HG03159 (cell line): ENCODE data around the gene CMC4.

Experiments used
- ATAC-seq: cut with Tn5 transposase; IDR thresholded peaks from one replicate; pipeline ENCODE4 v1.9.1; 2021; ENCODE audit warnings: mild to moderate bottlenecking, moderate library complexity; ENCODE audit not compliant: unreplicated experiment

CMC4 gene, protein sequence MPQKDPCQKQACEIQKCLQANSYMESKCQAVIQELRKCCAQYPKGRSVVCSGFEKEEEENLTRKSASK

DNA sequence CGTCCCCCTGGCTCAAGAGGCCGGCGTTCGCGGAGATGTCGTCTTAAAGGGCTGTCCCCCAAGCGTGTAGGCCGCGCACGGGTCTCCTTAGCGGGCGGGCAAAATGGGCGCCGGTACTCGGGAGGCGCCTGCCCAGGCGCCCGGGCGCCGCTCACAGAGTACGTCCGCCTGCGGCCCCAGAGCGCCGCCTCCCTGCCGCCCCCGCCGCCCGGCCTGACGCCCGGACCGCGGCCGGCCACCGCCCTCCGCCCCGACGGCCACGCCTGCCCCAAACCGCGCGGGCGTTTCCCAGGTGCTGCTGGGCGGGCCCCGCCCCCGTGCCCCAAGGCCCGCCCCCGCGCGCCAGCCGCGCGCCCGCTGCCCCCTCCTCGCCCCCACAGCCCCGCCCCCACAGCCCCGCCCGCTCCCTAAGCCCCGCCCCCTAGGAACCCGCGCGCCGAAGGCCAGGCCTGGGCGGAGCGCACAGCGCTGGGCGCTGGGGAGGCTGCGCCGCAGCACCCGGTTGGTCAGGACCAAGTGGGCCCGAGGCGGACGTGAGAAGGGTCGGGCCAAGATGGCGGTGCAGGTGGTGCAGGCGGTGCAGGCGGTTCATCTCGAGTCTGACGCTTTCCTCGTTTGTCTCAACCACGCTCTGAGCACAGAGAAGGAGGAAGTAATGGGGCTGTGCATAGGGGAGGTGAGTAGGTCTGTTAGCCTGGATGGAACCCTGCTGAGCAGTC, at the start of gene CMC4, which contains the start of the genes BRCC3 and MTCP1:
CMC4 (minus strand) TSS at position 162 of the 719 bp plus-strand sequence. CDS start 7,113 bp downstream, outside the sequence.
BRCC3 (plus strand) TSS at position 534 of the 719 bp plus-strand sequence; CDS start at position 554, 20 bp downstream.
MTCP1 (minus strand) TSS at position 162 of the 719 bp plus-strand sequence. CDS start 5,126 bp downstream, outside the sequence.
- peak; percentile 85 for ATAC-seq

DNA sequence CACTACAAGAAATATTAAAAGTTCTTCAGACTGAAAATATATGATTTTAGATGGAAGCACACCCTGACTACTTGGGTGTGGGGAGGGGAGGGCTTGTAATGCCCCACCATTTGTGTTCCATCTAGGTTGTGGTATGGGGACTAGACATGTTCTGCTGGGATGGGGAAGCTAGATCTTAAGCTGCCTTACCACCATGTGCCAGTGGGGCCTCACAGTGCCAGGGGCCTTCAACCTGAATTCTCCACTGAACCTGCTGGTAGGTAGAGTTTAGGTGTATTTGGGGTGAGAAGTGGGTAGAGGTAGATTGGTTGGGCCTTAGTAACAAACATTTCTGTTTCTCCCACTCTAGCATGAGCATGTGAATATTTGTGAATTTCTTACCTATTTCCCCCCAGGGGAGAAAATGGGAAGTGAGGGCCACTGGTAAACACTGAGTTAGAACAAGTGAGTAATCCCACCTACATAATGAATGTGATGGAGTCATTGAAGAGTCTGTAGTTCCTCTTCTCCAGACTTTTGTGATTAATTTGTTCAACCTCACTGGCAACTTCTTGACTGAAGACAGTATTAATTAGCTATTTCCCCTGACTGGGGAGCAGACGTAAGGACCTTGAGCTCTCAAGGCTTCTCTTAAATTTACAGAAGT, 44.4 kb upstream of the CMC4 start:
- no peak for ATAC-seq

DNA sequence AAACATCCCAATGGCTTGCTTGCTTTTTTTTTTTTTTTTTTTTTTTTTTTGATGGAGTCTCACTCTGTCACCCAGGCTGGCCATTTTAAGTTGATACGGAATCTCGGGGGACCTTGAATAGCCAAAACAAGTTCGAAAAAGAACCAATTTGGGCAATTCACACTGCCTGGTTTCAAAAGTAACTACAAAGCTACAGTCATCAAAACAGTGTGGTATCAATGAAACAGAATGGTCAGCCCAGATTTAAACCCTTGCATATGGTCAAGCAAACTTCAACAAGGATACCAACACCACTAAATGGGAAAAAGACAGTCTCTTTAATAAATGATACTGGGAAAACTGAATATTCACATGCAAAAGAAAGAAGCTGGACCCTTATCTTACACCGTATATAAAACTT, 42.2 kb upstream of the CMC4 start:
- no peak for ATAC-seq

DNA sequence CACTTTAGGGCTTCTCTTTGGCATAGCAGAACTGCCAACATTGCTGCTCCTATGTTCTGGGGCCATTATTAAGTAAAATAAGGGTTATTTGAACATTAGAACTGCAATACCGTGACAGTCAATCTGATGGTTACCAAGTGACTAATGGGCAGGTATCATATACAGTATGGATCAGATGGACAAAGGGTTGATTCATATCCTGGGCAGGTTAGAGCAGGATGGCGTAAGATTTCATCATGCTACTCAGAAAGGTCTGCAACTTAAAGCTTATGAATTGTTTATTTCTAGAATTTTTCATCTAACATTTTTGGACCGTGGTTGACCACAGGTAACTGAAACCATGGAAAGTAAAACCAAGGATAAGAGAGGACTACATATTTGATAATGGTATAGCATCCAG, 41.2 kb upstream of the CMC4 start:
- no peak for ATAC-seq

DNA sequence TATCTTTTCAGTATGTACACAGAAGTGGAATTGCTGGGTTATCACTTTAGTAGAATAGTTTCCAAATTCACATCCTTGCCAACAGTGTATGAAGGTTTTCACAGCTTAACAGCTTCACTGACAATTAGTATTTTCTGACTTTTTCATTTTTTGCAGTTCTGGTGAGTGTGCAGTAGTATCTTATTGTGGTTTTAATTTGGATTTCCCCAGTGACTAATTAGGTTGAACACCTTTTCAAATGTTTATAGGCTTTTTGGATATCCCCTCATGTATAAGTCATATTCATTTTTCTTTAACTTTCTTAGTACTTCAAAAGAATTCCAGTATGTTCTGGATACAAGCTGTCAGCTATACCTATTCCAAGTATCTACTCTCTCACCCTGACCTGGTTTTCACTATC, 37.5 kb upstream of the CMC4 start:
- no peak for ATAC-seq

DNA sequence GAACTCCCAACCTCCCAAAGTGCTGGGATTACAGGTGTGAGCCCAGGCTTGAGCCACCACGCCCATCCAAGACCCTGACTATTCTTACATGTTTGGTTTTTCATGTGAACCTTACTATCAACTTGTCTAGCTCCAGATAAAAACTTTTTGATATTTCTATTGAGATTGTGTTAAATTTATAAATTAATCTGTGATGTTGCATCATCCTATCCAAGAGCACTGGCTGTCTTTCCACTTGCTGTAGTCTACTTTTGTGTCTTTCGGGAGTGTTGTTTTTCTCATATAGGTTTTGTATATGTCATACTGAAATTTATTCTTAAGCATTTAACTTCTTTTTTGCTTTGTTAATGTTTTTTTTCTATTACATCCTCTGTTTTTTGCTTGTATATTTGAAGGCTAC, 35.0 kb upstream of the CMC4 start:
- ATAC-seq, result no peak

DNA sequence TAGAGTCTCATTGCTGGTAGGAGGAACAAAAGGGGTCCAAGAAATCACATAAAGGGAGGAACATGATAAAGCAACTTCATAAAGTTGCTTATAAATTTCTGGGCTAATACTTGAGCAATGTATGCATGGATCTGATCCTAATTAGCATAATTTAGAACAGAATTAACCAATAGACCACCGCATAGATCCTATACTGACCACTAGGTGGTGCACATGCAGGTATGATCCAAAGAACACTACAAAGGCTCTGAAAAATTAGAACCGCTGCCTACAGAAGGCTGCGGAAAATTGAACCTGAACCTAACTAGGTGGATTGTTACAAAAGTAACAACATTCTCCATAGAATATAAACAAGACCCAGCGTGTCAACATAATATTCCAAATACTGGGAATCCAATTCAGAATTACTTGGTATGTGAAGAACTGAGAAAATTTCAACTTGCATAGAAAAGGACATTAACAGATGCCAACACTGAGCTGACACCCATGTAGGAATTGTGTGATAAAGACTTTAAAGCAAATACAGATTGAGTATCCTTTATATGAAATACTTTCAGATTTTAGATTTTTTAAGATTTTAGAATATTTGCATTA, 23.6 kb upstream of the CMC4 start:
- peak; percentile 91 for ATAC-seq

DNA sequence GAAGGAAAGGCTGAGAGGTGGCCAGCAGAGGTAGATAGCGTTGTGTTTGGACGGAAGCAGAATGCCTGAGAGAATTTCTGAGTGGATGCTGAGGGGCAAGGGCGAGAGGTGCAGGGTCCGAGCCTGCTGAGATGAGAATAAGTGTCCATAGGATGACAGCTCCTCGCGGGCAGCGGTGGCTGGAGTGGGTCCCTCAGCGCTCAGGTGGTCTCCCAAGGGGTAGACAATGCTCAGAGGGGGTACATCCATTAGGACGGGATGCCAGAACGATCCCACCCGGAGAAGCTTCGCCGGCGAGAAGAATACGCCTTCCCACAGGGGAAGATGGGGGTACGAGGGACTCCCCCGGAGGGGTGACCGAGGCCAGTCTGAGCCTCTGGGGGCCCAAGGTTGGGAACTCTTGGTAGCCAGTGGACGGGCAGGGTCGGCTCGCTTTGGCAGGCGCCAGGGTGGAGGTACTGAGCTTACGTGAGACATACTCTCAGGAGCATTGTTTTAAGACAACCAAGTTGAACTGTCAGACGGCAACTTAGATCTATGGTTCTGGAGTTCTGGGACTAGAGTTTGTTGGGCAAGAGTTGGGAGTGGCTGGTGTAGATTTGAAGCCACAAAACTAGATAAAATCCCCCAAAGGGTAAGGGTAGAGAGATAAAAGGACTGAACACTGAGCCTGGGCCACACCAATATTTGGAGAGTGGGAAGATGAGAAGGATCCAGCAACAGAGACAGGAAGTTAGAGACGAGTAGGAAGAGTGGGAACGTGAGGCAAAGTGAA, 16.2 kb upstream of the CMC4 start:
- ATAC-seq, result no peak

DNA sequence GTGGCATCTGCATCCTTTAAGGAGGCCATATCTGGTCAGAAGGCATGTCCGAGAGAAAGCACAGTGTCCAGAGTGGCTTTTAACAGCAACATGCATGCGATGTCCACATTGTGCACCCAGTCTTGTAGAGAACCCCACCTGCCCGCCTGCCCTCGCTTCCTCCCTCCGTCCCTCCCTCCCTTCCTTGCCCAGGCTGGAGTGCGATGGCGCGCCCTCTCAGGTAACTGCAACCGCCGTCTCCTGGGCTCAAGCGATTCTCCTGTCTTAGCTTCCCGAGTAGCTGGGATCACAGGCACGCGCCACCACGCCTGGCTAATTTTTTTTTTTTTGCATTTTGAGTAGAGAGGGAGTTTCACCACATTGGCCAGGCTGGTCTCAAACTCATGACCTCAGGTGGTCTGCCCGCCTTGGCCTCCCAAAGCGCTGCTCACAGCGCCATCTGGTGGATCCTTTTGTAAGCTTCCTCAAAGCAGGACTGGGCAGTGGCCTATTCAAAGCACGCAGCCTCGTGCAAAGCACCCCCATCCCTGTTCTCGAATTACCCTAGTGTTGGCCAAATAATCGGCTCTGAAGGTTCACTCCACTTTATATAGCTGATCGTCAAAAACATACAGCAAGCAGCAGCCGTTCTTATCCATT, 15.4 kb upstream of the CMC4 start:
- ATAC-seq, result peak; percentile 48

DNA sequence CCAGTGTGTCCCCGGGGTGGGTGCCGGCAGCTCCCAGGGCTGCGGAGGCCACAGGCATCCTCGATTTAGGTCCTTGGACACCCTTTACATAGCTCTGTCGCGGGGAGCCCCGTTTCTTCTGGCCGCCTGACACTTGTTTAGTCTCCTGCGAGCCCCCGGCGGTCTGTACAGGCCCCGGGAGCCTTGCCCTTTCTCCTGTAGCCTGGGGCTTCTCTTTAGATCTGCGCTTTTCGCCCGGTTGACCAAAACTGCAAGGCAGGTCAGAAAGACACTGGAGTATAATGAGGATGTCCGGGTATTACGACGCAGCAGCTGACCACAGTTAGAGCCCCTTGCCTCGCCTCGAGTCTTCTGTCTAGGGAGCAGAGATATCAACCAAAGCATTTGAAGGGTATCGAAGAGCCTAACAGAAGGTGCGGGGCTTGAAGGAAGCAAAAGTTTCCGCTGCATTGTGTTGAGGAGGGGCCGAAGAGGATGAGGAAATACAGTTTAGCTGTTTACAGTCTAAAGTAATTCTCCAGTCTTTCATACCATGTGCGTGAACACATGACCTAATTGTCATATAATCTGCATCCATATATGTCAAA, 851 bp upstream of the CMC4 start:
- peak; percentile 19 for ATAC-seq

DNA sequence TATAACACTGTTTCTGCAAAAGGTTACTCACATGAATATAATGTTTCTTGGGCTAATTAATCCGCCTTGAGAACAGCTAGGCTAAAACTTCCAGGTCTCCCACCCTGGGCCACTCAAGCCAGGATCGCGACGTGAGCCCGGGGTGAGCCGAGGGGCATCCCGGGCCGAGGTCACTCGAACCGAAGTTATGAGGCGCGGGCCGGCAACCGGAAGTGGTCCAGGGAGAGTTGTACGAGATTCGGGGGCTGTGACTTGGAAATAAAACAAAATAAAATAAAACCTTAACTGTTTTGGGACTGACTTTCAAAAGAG, 317 bp downstream of the CMC4 start:
- peak; percentile 24 for ATAC-seq

DNA sequence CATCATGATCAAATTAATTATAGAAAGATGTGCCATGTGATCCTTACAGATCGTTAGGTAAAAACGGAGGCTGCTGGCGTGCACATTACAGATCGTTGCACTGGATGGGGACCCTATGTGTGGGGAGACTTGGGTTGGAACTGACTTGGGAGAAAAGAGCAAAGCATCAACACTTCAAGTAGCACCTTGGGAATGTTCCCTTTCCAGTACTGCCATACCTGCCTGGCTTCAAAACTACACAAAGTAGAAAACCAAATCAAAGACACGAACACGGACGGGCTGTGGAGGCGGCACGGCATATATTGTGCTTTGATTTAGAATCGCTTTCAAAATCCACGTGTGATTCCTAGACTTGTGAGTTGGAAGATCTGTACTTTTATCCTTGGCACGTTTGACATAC, 898 bp downstream of the CMC4 start:
- no peak for ATAC-seq

DNA sequence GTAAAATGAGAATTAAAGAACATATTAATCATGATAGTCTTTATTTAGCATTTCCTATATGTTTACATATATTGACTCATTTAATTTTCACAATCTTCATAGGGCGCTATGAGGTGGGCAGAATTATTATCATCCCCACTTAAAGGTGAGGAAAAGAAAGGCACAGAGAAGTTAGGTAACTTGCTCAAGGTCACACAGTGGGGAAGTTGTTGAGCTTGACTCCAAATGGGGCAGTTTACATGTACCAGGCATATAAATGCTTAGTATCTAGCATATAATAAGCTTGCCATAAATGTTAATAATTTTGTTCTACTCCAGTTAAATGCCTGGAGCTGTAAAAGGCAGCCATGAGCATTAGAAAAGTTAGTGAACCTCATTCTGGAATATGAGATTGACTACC, 1.5 kb downstream of the CMC4 start:
- no peak for ATAC-seq

DNA sequence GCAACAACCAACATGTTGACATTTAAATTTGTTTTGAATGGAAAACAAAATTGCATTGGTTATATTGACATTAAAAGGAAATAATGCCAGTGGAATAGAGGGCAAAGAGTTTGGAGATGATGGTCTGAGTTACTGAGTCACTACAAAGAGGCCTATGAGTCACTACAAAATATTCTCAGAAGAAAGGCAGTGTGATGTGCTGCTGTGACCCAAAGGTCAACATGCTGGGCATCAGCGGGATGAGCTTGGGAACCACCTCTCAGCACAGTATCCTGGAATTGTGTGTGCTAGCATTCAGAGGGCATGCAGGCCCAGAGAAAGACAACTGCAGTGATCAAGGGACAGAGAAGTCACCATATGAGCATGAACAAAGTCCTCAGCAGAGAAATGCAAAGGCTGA, 2.8 kb downstream of the CMC4 start:
- no peak for ATAC-seq

DNA sequence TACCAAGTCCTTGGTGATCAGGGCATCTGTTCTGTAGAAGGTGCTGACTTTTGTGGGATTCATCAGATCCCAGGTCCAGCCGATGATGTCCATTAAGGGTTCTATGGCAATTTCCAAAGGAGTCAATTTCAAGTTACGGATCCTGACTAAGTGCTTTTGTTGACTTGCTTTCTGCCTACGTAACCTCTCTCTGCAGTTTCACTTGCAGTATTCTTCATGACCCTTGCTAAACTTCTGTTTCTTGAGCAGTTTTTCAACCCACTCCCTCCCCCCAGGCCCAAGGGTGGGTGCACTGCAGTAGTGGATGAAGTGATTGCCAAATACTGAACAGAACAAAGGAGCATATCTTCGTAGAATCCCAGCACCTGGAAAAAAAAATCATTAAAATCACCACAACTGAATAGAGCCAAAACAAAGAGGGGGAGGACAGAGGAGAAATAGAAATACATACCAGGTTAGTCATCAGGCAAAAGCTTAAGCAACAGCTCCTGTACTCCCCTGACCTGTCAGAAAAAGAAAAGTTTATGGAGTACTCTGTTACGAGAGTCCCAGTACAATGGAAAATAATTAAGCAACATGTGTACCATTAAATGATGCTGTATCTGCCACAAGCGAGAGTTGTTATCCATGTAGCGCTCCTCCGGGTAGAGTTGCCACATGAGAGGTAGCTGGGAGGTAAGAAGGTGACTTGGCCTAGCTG, 5.8 kb downstream of the CMC4 start:
- ATAC-seq, result no peak

DNA sequence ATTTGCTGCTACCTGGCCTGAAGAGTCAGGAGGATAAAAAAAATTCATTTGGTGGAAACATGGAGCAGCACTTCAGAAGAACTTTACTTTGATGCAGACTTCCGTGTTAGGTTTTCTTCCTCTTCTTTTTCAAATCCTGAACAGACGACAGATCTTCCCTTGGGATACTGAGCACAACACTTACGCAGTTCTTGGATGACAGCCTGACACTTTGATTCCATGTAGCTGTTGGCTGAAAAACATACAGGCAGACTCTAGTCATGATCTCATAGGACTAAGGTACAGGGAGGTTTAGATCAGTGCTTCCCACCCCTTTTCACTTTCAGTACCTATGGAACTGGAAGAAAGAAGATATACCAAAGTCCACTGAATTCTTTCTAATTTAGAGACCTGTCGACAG, 9.2 kb downstream of the CMC4 start:
- no peak for ATAC-seq

DNA sequence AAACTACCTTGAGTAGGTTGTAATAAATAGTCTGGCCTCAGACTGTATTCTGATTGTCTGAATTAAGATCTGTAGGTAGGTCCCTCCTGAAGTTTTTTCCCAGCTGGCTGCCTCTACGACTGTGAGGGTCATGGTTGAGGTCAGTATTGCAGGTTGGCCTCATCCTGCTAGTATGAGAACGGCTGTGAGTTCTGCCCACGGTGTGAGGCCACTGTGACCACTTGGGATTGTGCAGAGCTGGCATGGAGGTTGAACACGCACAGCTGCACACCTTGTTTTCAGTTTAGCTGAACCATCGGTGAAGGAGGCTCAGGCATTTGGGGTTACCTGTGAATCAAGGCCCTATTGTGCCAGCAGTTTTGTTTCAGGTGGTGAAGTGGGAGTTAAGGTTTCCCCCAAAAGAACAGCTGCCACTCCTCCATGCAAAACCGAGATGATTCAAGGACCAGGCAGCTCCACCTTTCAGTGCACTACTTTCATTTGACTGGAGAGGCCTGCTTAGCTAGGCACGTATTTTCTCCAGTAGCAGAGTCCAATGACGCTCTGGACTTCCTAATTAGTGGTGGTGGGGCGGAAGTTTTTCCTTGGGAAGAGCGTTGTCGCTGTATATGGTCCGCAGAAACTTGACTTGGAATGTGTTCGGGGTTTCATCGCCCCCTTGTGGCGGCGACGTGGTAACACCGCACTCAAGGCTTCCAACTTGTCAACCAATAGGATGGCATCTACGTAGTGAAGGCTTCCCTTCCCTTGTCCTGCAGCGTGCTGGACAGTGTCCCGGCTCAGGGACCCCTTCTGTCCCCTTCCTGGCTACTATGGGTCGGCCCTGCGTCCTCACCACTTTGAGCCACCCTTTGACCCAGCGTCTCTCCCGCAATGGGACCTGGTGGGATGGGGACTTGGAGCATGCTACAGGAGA, 13.8 kb downstream of the CMC4 start:
- ATAC-seq, result peak; percentile 83

DNA sequence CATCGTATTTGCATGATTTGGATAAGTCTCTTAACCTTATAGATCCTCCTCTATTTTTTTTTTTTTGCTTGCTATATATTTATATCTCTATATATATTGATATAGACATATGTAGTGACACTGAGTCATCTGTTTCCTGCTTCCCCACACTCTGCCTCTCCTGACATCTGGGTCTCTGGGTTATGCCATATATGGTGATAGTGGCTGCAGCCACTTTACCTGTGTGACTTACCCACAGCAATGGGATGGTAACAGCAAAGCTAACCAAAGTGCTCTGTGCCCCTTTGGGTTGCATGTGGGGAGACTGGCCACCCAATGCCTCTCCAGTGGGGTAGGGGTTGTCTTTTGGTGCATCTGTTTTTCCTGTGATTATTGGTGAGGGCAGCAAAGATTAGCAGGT, 14.5 kb downstream of the CMC4 start:
- no peak for ATAC-seq

DNA sequence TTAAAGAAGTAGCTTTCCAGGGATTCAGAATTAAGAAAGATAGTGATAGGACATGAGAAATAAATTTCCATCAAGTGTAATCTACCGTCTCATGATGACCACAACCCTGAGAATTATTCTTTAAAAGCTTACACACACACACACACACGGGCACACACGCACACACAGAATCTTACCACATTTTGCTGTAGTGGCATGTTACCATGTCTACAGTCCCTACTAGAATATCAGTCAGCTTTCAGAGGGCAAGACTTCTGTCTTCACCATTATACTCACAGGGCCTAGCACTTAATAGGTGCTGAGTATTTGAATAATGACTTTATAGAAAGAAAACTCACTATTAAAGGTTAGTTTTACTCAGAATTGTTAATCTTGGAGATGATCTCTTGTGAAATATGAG, 15.4 kb downstream of the CMC4 start:
- no peak for ATAC-seq
